Right ventricle myocardium superior (tissue), 1 donor: ENCODE data around the gene RPS21. TPM values are rescaled to one million over a fixed set of nuclear protein-coding genes. Genes with fewer than 3 reads are reported as not detected.

ENCODE experiments used
- ATAC-seq: fragments of 200-7000 bp; cut with Tn5 transposase; one replicate; pipeline ENCODE4 v1.9.1; 2020; ENCODE audit warnings: mild to moderate bottlenecking; ENCODE audit not compliant: poor library complexity
- DNase-seq: peaks from one replicate; pipeline ENCODE4 v3.0.0-alpha.2; 2020
- intact Hi-C: fragments of 100-400 bp; cut with DNase I; formaldehyde crosslinking; loops from one replicate; pipeline ENCODE4 v1.11.2; 2022
- total RNA-seq: library from RNA; stranded (reverse); fragmentation: NEBNext Ultra II Directional; extraction: Animal tissue kit (Norgen Biotek cat#: 25700); gene quantifications from one replicate; pipeline ENCODE4 v1.2.1, GENCODE V29; 2021
- donor health status: DM: no; HTN: yes; CAD: no; lungs with severe emphysema.

The RPS21 gene
- total RNA-seq, 1 donor from 2014 or later: 732 TPM

GRCh38 chr20:62362991-62363919, 23.6 kb upstream of the RPS21 start:
- DNase-seq: peak; percentile 56
- no peak for ATAC-seq
- intact Hi-C loops: no loop called here

- intact Hi-C loops: no loop called here
- peak; percentile 54 for DNase-seq
- no peak for ATAC-seq
Observed at GRCh38 chr20:62363920-62364851, 22.7 kb upstream of the RPS21 start.

GRCh38 chr20:62364911-62365736, 21.8 kb upstream of the RPS21 start:
- DNase-seq (peak; percentile 78), ATAC-seq (peak; percentile 62)
- intact Hi-C loops: no loop called here

- peak; percentile 19 for ATAC-seq
- intact Hi-C loops: no loop called here
- peak; percentile 43 for DNase-seq
Observed at GRCh38 chr20:62365814-62366369, 21.0 kb upstream of the RPS21 start.

GRCh38 chr20:62366370-62367135, 20.4 kb upstream of the RPS21 start:
- DNase-seq (peak; percentile 65), ATAC-seq (peak; percentile 3)
- intact Hi-C loops: no loop called here

GRCh38 chr20:62367136-62367632, 19.7 kb upstream of the RPS21 start, which contains the start of gene LAMA5:
LAMA5 (minus strand) TSS chr20:62367312; CDS start chr20:62367245, 67 bp downstream.
- intact Hi-C loops: no loop called here
- peak; percentile 70 for DNase-seq
- ATAC-seq: peak; percentile 51

- intact Hi-C loops: no loop called here
- ATAC-seq (peak; percentile 29), DNase-seq (peak; percentile 43)
Observed at GRCh38 chr20:62367633-62368391, 19.1 kb upstream of the RPS21 start.

- ATAC-seq (no peak), DNase-seq (no peak)
- intact Hi-C loops: no loop called here
Observed at GRCh38 chr20:62368392-62368975, 18.4 kb upstream of the RPS21 start.

GRCh38 chr20:62368976-62369814, 17.7 kb upstream of the RPS21 start:
- DNase-seq: no peak
- intact Hi-C loops: no loop called here
- peak; percentile 1 for ATAC-seq

- intact Hi-C loops: no loop called here
- ATAC-seq (no peak), DNase-seq (no peak)
Observed at GRCh38 chr20:62369815-62370114, 17.1 kb upstream of the RPS21 start.

GRCh38 chr20:62370115-62370806, 16.6 kb upstream of the RPS21 start:
- ATAC-seq: no peak
- intact Hi-C loops: no loop called here
- DNase-seq: no peak

- DNase-seq (no peak), ATAC-seq (no peak)
- intact Hi-C loops: no loop called here
Observed at GRCh38 chr20:62370807-62371587, 15.9 kb upstream of the RPS21 start.

GRCh38 chr20:62371588-62372041, 15.3 kb upstream of the RPS21 start:
- no peak for ATAC-seq
- intact Hi-C loops: no loop called here
- DNase-seq: no peak
